Rectal smooth muscle tissue (tissue), 1 donor: ENCODE measurements around the gene ADA.

Experiments
- H3K27ac ChIP-seq: one replicate; pipeline ENCODE4 v1.7.0; 2013; ENCODE audit warnings: low read depth, low read length, inconsistent platforms
- H3K27me3 ChIP-seq: one replicate; pipeline ENCODE4 v1.7.0; 2013; ENCODE audit warnings: low read length; ENCODE audit not compliant: control insufficient read depth, insufficient read depth
- H3K36me3 ChIP-seq: one replicate; pipeline ENCODE4 v1.7.0; 2013; ENCODE audit warnings: low read length; ENCODE audit not compliant: control insufficient read depth, insufficient read depth
- H3K4me1 ChIP-seq: one replicate; pipeline ENCODE4 v1.7.0; 2013; ENCODE audit warnings: low read length; ENCODE audit not compliant: control insufficient read depth, insufficient read depth
- H3K4me3 ChIP-seq: one replicate; pipeline ENCODE4 v1.7.0; 2013; ENCODE audit warnings: low read length
- H3K9ac ChIP-seq: one replicate; pipeline ENCODE4 v1.7.0; 2013; ENCODE audit warnings: low read length

ADA gene

DNA sequence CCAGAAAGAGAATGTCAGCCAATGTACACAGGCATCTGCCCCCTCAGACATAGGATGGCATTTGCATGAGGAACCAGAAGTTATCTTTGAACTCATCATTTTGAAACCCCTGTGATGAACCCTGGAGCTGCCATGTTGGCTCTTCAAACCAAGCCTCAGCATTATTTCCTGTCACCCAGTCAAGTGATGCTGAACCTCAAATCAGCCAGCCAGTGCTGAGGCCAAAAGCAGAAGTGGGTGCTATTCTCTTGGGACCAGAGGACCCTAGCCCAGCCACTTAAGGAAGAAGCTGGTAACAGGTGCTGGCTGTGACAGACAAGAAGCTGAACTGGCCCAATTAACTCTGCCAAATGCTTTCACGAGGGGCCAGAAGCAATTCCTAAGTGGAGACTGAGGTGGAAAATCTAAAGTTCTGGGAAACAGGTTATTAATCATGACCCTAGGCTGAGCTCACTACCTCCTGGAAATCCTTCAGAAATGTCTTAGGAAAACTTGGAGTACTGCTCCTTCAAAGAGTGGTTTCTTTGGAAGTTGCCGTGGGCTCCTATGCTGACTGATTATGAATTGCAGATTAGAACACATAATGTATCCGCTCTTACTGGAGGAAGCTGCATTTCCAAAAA is 65.1 kb downstream of the ADA start:
- Histone ChIP-seq H3K4me1 (peaks cover 34% of the 10 kb centered on the region), H3K27me3 (no peaks in the 10 kb centered on the region), H3K4me3 (no peak overlapping the region), H3K36me3 (peaks cover 7% of the 10 kb centered on the region), H3K27ac (peak overlapping the region; percentile 56), H3K9ac (no peak overlapping the region)

GRCh38 chr20:44585057-44585963 is 66.2 kb downstream of the ADA start:
- Histone ChIP-seq H3K4me3 (peak overlapping the region; percentile 18), H3K36me3 (no peaks in the 10 kb centered on the region), H3K9ac (peak overlapping the region; percentile 36), H3K4me1 (peaks cover 44% of the 10 kb centered on the region), H3K27ac (peak overlapping the region; percentile 56), H3K27me3 (no peaks in the 10 kb centered on the region)

GRCh38 chr20:44584162-44584561 is 67.3 kb downstream of the ADA start:
- H3K36me3 ChIP-seq: no peaks in the 10 kb centered on the region
- peaks cover 45% of the 10 kb centered on the region for H3K4me1 ChIP-seq
- H3K27me3 ChIP-seq: no peaks in the 10 kb centered on the region
- H3K4me3 ChIP-seq: peak overlapping the region; percentile 19
- H3K27ac ChIP-seq: peak overlapping the region; percentile 11
- H3K9ac ChIP-seq: no peak overlapping the region

- peak overlapping the region; percentile 72 for H3K27ac ChIP-seq
- H3K4me3 ChIP-seq: peak overlapping the region; percentile 19
Measured at GRCh38 chr20:44583157-44583556, 68.3 kb downstream of the ADA start.

DNA sequence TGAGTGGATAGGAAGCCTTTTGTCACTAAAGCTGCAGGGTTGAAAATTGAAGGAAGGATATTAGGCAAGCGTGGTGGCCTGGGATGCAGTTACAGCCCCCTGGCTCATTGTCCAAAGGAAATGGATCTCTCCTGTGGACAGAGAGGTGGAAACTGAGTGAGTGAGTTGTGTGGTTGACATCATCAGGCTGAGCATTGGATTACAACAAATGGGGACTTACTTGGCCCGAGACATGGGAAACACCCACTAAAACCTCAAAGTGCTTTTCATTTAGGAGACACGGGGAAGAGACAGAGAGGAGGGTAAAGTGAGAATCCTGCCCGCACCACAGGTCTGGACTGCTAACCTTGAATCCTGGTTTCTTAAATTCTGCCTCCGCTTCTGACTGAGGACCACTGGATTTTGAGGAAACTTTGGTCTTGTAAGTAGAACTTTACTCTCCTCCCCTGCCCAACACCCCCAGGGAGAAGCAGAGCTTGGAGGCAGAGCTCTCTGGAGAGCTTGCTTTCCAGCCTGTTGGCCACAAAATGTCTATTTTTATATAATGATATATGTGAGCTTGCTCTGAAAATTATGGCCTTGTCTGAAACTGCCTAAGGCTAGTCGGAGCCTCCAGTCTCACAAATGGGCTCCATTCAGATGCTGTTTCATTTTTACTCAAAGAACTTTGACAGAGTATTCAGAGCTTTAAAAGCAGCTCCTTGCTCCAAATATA is 69.0 kb downstream of the ADA start, which contains the start of gene PKIG:
Gene PKIG (plus strand): TSS at position 269 of the 715 bp plus-strand sequence. CDS start 31,978 bp downstream, outside the sequence.
- Histone ChIP-seq H3K4me3 (peak within 1 kb of the TSS; percentile 44), H3K36me3 (no peaks in the 10 kb centered on the region), H3K9ac (no peak within 1 kb of the TSS), H3K27ac (peak within 1 kb of the TSS; percentile 72), H3K4me1 (peaks cover 46% of the 10 kb centered on the region), H3K27me3 (no peaks in the 10 kb centered on the region)

More at GRCh38 chr20:44583157-44583556, 68.3 kb downstream of the ADA start:
- Histone ChIP-seq H3K4me1 (peaks cover 46% of the 10 kb centered on the region), H3K9ac (no peak overlapping the region), H3K27me3 (no peaks in the 10 kb centered on the region), H3K36me3 (no peaks in the 10 kb centered on the region)

GRCh38 chr20:44581515-44581914 is 70.0 kb downstream of the ADA start:
- Histone ChIP-seq H3K4me1 (peaks cover 46% of the 10 kb centered on the region), H3K9ac (no peak overlapping the region), H3K27me3 (no peaks in the 10 kb centered on the region), H3K4me3 (no peak overlapping the region), H3K36me3 (no peaks in the 10 kb centered on the region), H3K27ac (peak overlapping the region; percentile 72)

DNA sequence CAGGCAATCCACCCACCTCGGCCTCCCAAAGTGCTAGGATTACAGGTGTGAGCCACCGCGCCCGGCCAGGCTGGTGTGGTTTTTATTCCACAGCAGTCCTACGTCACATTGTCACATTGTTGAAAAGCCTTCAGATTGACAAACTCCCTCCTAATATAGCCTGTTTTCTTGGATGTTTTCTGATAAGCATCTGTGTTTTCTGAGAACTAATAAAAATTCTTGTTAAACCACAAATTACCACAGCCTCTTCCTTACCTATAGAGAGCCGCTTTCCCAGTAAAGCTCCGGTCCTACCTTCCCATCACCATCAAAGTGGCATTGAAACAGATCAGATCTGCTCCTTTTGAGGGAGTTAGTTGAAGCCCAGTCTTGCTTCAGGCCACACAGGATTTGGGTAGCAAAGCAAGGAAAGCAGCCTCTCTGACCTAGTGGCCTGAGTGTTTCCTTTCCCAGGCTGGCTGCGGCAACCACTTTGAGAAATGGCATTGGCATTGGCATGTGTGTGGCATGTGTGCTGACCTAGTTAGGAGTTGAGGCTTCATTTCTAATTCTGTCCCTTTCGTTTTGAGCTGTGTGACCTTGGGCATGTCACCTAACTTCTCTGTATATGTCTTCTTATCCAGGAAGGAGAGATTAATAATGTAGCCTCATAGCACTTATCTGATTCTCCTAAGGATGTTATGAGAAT is 70.8 kb downstream of the ADA start:
- peaks cover 50% of the 10 kb centered on the region for H3K4me1 ChIP-seq
- no peaks in the 10 kb centered on the region for H3K36me3 ChIP-seq
- no peaks in the 10 kb centered on the region for H3K27me3 ChIP-seq
- peak overlapping the region; percentile 72 for H3K27ac ChIP-seq
- peak overlapping the region; percentile 3 for H3K4me3 ChIP-seq
- no peak overlapping the region for H3K9ac ChIP-seq

DNA sequence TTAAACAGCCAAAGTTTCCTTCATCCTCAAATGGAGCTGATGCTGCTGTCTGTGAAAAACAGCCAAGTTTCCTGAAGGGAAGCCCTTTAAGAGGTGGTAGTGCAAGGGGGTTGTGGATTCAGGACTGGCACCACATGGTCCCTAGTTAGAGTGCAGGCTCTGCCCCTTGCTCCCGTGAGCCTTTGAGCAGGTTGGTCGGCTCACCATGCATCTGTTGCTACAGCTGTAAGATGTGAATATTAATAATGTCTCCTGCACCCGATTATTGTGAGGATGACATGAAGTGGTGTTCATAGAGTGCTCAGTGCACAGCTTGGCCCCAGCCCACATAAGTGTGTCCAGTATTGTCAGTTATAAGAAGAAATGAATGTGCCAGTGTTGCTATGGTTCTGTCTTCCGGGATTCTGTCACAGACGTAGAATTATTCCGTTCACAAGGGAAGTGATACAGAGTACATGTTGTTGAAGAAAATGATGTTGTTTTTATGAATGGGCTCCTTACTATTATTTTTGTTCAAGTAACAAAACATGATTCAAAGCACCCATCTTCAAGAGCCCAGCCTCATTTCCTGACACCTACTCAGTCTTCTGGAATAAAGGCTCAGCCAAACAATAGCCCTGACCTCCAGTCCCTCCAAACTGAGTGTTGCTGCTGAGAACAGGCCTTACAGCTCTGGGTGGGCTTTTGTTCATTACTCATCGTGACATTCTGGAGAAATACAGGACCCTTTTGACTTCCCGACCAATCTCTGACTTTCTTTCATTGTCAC is 72.0 kb downstream of the ADA start:
- Histone ChIP-seq H3K4me3 (no peak overlapping the region), H3K27me3 (no peaks in the 10 kb centered on the region), H3K36me3 (no peaks in the 10 kb centered on the region), H3K9ac (no peak overlapping the region), H3K27ac (peak overlapping the region; percentile 1), H3K4me1 (peaks cover 40% of the 10 kb centered on the region)

- peaks cover 40% of the 10 kb centered on the region for H3K4me1 ChIP-seq
Measured at GRCh38 chr20:44576297-44576696, 75.2 kb downstream of the ADA start.

GRCh38 chr20:44574372-44574771 is 77.1 kb downstream of the ADA start:
- no peaks in the 10 kb centered on the region for H3K36me3 ChIP-seq
- peak overlapping the region; percentile 95 for H3K27ac ChIP-seq
- H3K4me3 ChIP-seq: no peak overlapping the region
- H3K4me1 ChIP-seq: peaks cover 33% of the 10 kb centered on the region
- H3K9ac ChIP-seq: no peak overlapping the region
- no peaks in the 10 kb centered on the region for H3K27me3 ChIP-seq

More at GRCh38 chr20:44576297-44576696, 75.2 kb downstream of the ADA start:
- Histone ChIP-seq H3K36me3 (no peaks in the 10 kb centered on the region), H3K27ac (peak overlapping the region; percentile 28), H3K27me3 (no peaks in the 10 kb centered on the region), H3K9ac (no peak overlapping the region), H3K4me3 (no peak overlapping the region)

DNA sequence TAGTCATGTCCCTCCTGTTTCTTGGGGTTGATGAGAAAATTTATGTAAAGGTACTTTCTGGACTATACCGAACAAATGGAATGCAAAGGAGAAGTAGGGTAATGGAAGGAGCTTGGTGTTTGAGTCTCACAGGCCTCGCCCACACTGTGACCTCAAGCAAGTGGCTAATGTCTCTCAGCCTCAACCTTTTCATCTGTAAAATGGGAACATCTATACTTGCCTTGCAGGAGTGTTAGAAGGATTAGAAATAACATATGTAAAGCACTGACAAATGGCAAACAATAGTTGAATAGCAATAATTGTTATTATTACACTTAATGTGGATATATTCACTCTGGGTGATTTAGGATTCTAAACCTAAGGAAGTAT is 78.0 kb downstream of the ADA start:
- no peaks in the 10 kb centered on the region for H3K27me3 ChIP-seq
- no peak overlapping the region for H3K9ac ChIP-seq
- H3K4me3 ChIP-seq: no peak overlapping the region
- H3K27ac ChIP-seq: peak overlapping the region; percentile 95
- H3K36me3 ChIP-seq: no peaks in the 10 kb centered on the region
- peaks cover 30% of the 10 kb centered on the region for H3K4me1 ChIP-seq
